ENCODE measurements around the gene FADS2.

The FADS2 gene

DNA sequence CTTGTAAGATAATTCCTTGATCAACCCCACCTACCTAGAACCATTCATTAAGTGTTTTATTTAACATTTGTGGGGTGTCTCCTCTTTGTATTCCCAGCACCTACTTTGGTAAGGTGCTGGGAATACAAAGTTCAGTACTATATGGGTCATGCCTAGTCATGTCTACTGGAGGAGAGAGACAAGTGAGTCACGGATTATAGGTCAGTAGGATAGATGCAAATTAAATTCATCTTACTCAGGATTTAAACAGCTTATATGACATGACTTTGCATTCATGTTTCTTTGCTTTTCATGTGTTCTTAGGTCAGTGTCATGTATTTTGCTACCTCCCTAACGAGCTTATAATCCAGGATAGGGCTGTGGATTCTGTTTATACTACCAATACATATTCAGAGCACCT, 7.9 kb upstream of the FADS2 start:
- DNase-seq (ENCODE audit: low read depth, low spot score): no peak

DNA sequence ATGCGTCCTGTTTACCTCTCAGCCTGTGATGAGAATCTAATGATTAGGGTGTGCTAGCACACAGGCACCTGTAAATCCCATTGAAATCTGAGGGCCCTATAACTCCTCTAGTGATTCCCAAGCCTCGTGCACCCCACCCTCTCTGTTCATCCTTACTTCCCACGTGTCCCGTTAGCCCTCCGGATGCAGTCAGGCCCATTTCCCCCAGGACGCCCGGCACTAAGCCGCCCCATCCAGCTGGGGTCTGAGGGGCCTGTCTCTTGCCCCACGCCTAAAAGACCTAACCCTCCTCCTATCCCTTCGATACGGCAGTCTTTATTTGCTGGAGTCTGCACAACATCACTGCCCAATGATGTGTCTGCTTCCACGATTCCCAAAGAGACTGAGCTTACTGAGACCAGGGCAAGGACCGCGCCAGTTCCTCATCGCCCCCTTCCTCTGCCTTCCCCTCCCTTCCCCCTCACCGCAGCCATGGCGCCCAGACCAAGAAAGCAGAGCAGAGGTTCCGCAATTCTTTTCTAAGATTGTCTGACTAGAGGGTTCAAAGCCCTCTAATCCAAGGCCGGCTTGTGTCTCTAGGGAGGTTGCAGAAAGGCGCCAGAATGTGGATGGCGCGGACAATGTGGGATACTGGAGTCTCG, 1.1 kb upstream of the FADS2 start:
- DNase-seq (ENCODE audit: low read depth, low spot score): no peak

- no peak for DNase-seq (ENCODE audit: low read depth, low spot score)
Observed at GRCh38 chr11:61828379-61828628, 204 bp downstream of the FADS2 start.

- no peak for DNase-seq (ENCODE audit: low read depth, low spot score)
Observed at GRCh38 chr11:61828629-61829407, 718 bp downstream of the FADS2 start.

DNA sequence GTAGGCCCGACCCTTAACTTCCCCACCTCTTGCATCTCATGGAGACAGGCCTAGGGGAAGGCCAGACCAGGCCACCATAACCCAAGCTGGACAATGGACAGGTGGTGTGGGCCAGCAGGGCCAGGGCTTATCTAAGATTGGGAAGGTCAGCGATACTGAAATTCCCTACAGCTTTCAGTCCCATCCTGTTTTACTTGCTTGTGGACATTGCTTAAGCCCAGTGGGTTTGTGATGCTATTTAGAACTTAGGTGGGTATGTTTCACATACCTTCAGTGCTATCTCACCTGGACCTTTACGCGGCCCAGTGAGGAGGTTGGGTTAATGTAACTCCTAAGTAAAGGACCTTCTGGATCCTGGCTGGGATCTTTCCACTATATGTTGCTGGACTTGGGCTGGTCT, 1.7 kb downstream of the FADS2 start:
- no peak for DNase-seq (ENCODE audit: low read depth, low spot score)

DNA sequence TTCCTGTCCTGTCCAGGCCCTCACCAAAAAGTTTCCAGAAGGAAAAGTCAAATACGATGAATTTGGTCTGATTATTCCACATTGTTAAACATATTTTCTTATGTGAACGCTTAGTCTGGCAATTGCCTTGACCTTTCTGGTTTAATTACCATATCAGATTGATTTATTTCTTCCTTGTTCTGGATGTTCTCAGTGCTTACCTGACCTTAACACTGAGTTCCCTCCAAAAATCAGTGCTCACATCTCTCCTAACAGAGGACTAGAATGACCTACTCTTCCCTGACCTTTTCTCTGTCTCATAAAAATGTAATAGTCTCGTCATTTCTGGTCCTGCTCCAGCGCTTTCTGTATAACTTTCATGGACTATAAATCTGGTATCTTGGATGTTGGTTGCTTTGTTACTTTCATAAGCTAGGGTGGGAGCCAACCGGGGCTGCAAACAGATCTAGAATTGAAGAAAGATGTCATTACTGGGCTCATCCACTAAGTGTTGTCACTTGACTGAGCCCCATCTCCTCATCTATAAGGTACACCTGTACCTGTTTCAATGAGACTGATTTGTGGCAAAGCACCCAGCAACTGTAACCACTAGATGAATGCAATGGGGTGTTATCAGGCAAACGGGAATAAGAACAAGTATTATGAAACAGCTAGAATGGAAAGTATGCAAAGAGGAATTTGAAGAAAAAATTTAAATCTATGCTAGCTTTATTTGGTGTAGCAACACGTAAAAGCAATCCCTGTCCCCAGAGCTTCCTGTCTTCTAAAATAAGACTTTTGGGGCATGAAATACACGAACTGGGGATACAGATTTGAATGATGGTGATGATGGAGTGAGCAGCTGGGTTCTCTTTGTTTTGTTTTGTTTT, 2.4 kb downstream of the FADS2 start:
- no peak for DNase-seq (ENCODE audit: low read depth, low spot score)

GRCh38 chr11:61832207-61832606, 4.1 kb downstream of the FADS2 start:
- no peak for DNase-seq (ENCODE audit: low read depth, low spot score)

DNA sequence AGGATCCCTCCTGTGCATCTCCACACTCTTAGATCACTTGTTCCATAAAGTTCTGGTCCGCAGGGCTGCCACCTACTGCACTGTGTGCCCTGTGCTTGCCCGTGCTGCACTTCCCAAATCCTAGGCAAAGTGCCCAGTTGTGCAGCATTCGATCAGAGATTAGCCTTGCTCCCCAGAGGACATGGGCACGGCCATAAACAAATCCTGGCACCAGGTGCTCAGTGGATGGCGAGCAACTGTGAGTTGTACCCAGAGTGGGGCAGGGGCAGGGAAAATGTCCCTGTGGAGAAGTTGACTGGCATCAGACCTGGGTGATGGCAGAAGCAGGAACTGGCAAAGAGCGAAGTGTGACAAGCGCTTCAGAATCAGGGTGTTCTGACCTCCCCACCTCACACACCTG, 4.7 kb downstream of the FADS2 start:
- no peak for DNase-seq (ENCODE audit: low read depth, low spot score)

DNA sequence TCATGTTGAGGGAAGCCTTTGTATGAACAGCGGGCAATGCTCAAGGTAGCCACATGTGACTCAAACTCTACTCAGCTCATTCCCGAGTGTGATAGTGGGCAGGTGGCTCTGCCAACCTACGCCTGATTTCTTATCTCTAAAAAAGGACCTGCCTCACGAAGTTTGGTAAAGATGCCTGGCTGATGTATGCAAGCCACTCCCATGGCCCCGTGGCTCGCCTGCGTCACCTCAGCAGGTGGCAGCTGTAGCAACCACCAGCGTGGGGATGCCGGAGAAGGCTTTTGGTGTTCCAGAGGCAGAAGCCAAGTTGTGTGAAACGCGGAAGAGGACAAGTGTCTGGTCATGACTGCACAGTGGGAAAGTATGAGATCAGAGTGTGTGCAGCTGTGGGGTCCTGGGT, 5.4 kb downstream of the FADS2 start:
- no peak for DNase-seq (ENCODE audit: low read depth, low spot score)

- no peak for DNase-seq (ENCODE audit: low read depth, low spot score)
Observed at GRCh38 chr11:61833926-61834277, 5.8 kb downstream of the FADS2 start.

DNA sequence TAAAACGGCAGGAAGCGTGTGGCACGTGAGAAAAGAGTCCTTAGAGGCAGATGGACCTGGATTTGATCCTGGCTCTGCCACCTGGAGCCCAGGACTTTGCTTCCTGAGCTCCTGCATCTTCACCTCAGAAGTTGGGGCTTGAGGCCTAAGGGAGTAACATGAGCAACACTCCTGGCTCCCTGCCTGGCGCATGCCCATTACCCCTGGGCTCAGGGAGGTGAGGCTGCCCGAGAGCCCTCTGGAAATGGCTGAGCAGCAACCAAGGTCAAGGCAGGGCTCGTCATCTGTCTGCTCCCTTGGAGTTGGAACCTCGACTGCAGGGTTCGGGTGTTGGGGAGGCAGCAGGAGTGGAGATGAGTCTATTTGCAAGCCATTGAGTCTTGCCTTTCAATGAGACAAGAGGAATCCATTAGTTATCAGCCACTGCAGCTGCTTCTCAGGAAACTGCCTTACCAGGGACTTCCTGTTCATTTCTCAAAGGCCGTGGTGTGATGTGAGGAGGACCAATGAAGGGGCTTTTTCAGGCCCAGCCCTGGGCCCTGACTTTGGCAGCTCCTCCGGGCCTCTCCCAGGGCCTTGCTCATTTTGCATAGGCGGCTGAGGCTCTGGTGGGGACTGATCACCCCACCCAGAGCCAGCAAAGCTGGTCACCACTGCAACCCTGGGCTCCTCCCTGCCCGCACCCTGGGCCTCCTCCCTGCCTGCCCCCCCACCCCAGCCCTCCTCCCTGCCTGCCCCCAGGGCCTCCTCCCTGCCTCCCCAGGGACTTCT, 6.4 kb downstream of the FADS2 start:
- peak; percentile 73 for DNase-seq (ENCODE audit: low read depth, low spot score)

GRCh38 chr11:61836193-61836592, 8.1 kb downstream of the FADS2 start:
- no peak for DNase-seq (ENCODE audit: low read depth, low spot score)

DNA sequence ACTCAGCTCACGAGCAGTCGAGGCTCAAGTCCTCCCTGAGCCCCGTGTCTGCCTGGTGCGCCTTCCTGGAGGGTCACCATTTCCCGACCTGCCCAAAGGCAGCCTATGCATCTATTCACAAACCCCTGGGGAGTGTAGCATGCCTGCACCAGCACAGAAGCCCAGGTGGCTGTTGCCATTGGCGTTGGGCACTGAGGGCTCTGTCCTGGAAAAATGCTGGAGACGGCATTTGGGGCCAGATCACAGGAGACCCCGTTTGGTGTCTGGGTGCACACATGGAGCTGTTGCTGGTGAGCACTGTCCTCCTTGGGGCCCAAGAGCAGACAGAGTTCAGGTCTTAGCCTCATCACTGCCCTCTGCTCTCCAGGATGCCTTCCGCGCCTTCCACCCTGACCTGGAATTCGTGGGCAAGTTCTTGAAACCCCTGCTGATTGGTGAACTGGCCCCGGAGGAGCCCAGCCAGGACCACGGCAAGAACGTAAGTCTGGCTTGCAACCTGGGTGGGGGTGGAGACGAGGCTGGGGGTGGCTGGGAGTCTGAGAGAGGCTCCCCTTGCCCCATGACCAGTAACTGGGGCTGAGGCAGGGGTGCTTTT, 9.4 kb downstream of the FADS2 start:
- no peak for DNase-seq (ENCODE audit: low read depth, low spot score)

DNA sequence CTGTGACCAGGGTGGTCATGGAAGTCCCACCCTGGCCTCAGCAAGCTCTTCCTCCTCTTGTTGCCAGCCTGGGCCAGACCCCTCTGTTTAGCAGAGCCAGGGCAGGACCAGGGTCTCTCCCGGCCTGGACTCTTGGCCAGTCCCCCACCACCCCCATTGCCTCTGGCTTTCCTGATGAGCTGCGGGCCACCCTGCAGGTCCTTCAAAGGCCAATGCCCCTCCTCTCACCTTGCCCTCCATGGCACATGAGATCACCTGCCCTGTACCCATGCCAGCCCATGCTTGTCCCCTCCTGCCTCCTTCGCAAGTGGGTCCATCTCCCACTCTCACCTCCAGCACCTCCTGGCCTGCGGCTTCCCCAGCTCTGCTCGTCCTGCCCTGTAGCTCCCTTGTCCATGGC, 10.4 kb downstream of the FADS2 start:
- DNase-seq (ENCODE audit: low read depth, low spot score): no peak

- no peak for DNase-seq (ENCODE audit: low read depth, low spot score)
Observed at GRCh38 chr11:61838921-61839320, 10.8 kb downstream of the FADS2 start.

- DNase-seq (ENCODE audit: low read depth, low spot score): no peak
Observed at GRCh38 chr11:61839742-61840141, 11.6 kb downstream of the FADS2 start.

GRCh38 chr11:61840371-61840770, 12.3 kb downstream of the FADS2 start:
- no peak for DNase-seq (ENCODE audit: low read depth, low spot score)

GRCh38 chr11:61841636-61842527, 13.8 kb downstream of the FADS2 start:
- no peak for DNase-seq (ENCODE audit: low read depth, low spot score)

DNA sequence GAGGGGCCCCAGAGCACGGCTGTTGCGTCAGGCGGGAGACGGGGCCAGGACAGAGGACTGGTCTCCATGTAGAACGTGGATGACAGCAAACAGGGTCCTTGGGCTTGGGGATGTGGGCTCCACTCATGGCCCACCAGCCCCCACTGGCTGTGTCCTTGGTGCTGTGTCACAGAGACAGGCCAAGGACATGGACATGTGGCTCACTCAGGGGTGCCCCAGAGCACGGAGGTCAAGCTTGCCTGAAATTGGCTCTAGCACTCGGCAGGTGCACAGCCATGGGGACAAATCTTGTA, 14.4 kb downstream of the FADS2 start:
- no peak for DNase-seq (ENCODE audit: low read depth, low spot score)

- DNase-seq (ENCODE audit: low read depth, low spot score): no peak
Observed at GRCh38 chr11:61844909-61845565, 16.9 kb downstream of the FADS2 start.

All from iPS DF 19.7 (cell line).